NCI-H2081 (cell line): Measurements from ENCODE around the gene SMYD1.

Experiments
- DNase-seq, 2 experiments: peaks; one replicate each; lab custom pipeline; 2025; lab: John Stamatoyannopoulos, UW

Gene SMYD1

DNA sequence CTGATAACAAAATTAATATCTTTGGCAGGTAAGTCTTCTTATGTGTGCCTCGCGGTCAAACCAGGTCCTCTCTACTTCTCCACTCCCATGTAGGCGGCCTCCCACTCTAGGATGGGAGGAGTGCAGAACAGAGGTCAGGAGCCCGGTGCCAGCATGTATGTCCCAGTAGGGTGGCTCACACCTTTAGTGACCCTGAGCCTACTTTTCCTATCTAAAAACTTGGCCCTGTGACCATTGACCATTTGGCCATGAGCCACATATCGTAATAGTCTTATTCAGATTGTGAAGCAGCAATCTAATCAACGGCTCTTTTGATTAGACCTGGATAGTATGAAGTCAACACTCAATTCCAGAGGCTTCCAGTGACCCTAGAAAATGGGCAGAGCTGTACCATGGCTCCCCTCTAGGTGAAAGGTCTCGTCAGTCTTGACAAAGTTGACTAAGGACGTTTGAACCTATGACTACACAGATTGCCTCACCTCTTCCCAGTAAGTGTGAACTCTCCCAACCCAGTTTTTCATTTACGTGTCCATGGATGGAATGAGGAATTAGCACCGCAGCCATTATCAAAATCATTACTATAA is 77.4 kb downstream of the SMYD1 start:
- no peak for DNase-seq

DNA sequence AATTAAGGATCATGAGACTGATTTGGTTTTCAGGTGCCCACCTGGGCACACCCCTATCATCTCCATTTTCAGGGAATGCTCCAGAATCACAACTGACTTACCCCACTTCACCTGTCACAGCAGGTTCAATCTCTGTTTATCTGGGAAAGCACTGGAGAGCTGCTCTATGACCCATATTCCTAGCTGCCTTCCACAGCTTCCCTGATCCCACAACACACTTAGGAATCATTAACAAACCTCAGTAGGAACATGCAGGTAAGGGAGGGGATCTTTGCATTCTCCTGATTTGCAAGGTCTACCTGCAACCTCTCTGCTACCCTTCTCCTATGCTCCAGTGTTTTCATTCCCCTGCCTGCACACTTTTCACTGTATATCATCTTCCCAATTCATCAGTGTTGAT is 79.0 kb downstream of the SMYD1 start:
- no peak for DNase-seq

DNA sequence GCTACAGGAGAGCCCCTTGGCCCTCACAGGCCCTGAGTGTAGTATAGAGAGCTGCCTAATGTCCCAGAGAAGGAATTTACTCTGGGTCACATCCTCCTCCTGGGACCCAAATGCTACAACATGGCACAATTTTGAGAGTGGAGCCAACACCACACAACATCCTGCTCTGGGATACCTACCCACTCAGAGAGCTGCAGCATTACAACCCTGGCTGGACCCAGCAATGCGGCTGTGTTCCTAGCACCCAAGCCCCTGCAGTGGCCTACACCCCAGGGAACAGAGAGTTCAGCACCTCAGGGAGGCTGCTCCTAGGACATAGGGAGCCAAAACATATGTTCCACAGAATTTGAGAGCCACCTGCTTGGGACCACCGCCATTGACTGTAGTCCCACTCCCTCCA is 79.5 kb downstream of the SMYD1 start:
- DNase-seq, result no peak

DNA sequence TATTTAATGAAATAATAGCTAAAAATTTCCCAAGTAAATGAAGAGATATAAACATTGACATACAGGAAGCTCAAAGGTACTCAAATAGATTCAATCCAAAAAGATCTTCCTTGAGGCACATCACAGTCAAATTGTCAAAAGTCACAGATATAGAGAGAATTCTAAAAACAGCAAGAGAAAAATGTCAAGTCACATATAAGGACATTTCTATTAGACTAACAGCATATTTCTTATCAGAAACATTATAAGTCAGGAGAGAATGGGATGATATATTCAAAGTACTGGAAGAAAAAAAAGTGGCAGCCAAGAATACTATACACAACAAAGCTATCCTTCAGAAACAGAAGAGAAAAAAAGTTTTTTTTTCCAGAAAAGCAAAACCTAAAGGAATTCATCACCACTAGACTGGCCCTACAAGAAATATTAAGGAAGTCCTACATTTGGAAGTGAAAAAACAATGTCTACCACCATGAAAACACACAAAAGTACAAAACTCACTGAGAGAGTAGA is 81.4 kb downstream of the SMYD1 start:
- DNase-seq, result no peak

DNA sequence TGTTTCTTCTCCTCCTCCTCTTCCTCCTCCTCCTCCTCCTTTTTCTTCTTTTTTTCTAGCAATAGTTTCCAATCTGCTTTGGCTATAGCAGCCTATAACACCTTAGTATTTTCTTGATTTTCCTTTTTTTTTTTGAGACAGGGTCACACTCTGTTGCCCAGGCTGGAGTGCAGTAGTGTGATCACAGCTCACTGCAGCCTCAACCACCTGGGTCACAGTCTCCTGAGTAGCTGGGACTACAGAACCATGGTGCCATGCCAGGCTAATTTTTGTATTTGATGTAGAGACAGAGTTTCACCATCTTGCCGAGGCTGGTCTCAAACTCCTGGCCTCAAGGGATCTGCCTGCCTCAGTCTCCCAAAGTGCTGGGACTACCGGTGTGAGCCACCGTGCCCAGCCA is 91.9 kb downstream of the SMYD1 start:
- no peak for DNase-seq

DNA sequence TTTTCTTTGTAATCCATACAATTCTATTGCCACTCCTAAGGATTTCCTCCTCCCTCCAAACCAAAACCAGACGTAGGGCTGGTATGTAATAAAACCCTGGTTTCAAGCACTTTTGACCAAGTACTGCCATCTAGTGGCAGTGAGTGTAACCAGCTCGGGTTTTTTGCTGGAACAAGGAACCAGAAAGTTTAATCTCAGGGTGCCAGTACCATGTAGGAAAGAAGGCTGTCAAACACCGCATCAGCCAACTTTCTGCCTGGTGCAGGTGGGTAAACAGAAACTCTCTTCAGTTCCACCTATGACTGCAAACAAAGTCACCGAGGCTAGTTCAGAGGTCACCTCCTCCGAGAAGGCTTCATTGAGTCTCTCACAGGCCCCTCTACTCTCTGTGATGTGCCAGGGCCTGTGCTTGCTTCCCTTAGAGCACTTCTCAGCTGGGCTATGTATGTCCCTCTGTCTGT is 92.4 kb downstream of the SMYD1 start:
- DNase-seq, result peak; percentile 64 to 75

DNA sequence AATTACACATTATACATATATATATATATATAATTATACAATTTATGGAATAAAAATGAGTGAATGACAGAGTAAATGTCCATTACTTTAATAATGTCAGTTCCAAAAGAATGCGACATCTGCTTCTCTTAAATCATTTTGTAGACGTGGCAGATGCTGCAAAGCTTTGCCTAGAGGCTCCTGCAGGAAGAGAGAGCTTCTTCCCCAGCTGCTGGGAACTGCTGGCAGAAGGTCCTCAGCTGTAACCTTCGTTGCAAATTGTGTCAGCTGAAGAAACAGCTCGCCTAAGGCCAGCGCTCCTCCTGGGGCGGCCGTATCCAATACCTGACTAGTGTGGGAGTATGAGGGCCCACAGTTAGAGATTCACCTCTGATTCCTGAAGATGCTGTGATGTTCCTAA is 92.9 kb downstream of the SMYD1 start:
- DNase-seq, result no peak

DNA sequence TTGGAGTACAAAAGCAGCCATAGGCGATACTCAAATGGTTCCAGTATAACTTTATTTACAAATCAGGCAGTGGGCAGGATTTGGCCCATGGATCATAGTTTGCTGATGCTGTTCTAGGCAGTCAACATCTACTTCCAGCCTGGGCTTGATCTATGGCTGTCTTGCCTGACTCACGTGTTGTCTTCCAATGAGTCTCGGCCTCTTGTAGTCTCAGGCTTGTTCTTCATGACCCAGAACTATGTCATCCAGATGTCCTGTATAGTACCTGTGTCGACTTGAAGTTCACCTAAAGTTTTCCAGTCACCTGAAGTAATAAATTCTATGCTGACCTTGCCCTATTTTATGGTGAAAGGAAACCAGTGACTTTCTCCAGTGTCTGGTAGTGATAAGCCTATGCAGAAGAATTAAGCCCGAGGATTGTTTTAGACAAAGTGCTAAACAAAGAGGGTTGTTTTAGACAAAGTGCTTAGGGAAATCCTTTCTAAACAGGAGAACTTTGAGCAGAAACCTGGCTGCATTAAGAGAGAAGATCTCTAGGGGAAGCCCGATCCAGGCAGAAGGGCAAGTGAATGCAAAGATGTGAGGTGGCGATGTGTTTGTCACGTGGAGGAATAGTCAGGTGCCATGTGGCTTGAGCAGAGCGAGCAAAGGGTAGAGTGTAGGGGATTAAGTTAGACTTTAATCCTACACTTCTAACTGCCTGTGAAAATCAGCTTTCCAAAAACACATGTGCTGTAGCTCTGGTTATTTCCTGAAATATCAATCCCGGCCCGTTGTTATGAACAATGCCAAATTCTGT is 94.0 kb downstream of the SMYD1 start:
- no peak for DNase-seq
